ACC112 (cell line): Measurements from ENCODE around the gene GRIK1.
A peak's percentile ranks its signal among the peaks of the same experiment; 100 is the strongest.
"Not testable (repeated sequence)": the region's sequence is repeated elsewhere in the genome, so short reads cannot be mapped to it uniquely, and the experiment has no call there.

Source experiments
- H2AFZ ChIP-seq: fragments of 200-600 bp; sonication (generic); one replicate; pipeline ENCODE4 v1.6.0; 2017; ENCODE audit warnings: antibody characterized with exemption, low read length; ENCODE audit not compliant: unreplicated experiment
- H3K27ac ChIP-seq: fragments of 200-600 bp; sonication (generic); 2 replicates; pipeline ENCODE4 v1.5.1; 2014; ENCODE audit warnings: low read depth, mild to moderate bottlenecking, antibody characterized with exemption, low read length, moderate library complexity
- H3K27me3 ChIP-seq: fragments of 200-600 bp; sonication (generic); 2 replicates; pipeline ENCODE4 v1.6.1; 2014; ENCODE audit warnings: mild to moderate bottlenecking, antibody characterized with exemption, low read length, moderate library complexity, mixed read lengths; ENCODE audit not compliant: insufficient read depth
- H3K36me3 ChIP-seq: fragments of 200-600 bp; sonication (generic); 2 replicates; pipeline ENCODE4 v1.6.1; 2016; ENCODE audit warnings: mild to moderate bottlenecking, antibody characterized with exemption, low read length, moderate library complexity, mixed read lengths; ENCODE audit not compliant: insufficient read depth
- H3K4me1 ChIP-seq: fragments of 200-600 bp; sonication (generic); one replicate; pipeline ENCODE4 v1.6.1; 2016; ENCODE audit warnings: low read length, mixed read lengths; ENCODE audit not compliant: insufficient read depth, unreplicated experiment, control insufficient read depth
- H3K4me3 ChIP-seq: fragments of 200-600 bp; sonication (generic); 2 replicates; pipeline ENCODE4 v1.5.1; 2014; ENCODE audit warnings: mild to moderate bottlenecking, low read depth, low read length
- H3K79me2 ChIP-seq: fragments of 200-600 bp; sonication (generic); one replicate; pipeline ENCODE4 v1.6.0; 2016; ENCODE audit warnings: low read length; ENCODE audit not compliant: control insufficient read depth, unreplicated experiment, insufficient read depth

Gene GRIK1

DNA sequence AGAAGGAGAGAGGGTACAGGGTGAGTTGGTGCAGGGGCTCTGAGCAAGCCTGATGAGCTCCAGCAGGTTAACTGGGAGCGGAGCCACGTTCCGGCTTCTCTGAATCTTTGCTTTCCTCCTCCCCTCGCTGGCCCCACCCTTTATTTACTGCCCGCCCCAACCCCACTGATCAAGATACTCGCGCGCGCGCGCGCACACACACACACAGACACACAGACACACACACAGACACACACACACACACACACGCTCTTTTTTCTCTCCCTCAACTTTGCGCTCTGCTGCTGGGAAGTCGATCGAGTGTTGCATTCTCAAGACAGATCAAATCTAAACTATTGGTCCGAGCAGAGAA lies at the start of gene GRIK1:
Gene GRIK1, minus strand, starts transcription at position 73 of the 352 bp plus-strand sequence.
- H3K27me3 ChIP-seq: peaks cover 84% of the 10 kb centered on the region
- H3K4me3 ChIP-seq: peak within 1 kb of the TSS; percentile 70
- H2AFZ ChIP-seq: peak within 1 kb of the TSS; percentile 40

DNA sequence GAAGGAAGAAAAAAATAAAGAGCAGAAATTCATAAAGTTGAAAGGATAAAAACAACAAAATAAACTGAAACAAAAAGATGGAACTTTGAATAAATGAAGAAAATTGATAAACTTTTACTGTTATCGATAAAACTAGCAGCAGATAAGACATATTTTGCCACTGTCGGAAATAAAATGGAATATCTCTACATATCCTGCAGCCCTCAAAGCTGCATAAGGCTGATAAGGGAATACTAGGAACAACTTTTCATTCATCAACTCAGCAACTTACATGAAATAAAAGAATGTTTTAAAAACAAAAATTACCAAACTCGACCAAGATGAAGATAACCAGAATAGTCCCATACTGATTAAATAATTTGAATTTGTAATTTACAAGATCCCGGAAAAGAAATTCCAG lies 48.0 kb upstream of the GRIK1 start:
- Histone ChIP-seq H3K27ac (no peak overlapping the region), H3K4me3 (no peak overlapping the region)

More for the DNA sequence above, at the start of gene GRIK1:
- no peaks in the 10 kb centered on the region for H3K4me1 ChIP-seq
- H3K79me2 ChIP-seq: no peaks in the 10 kb centered on the region
- no peaks in the 10 kb centered on the region for H3K36me3 ChIP-seq
- no peak within 1 kb of the TSS for H3K27ac ChIP-seq

DNA sequence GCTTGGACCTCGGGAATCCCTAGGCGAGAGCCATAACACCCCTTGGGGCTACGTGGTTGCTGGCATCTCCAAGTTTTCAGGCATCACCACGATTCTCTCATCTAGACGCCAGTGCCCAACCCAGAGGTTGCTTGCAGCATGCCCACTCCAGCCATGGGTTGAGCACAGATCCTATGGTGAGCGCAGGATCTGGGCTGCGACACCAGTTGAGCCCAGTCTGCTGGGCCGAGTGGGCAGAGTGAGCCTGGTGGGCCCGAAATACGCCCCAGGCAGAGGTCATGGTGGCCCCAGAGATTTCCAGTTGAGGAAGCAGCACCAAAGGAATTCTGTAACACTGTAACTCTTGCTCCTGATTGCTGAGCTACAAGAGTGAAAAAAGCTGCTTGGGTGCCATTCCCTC lies 46.1 kb upstream of the GRIK1 start:
- Histone ChIP-seq H3K4me3 (no peak overlapping the region), H3K27ac (no peak overlapping the region), H2AFZ (no peak overlapping the region), H3K36me3 (no peaks in the 10 kb centered on the region), H3K27me3 (peaks cover 20% of the 10 kb centered on the region; the same call in 1 of the 2 replicates), H3K79me2 (no peaks in the 10 kb centered on the region), H3K4me1 (no peaks in the 10 kb centered on the region)

More for the DNA sequence above, 48.0 kb upstream of the GRIK1 start:
- peaks cover 17% of the 10 kb centered on the region; the same call in 1 of the 2 replicates for H3K27me3 ChIP-seq
- H3K79me2 ChIP-seq: no peaks in the 10 kb centered on the region
- no peak overlapping the region for H2AFZ ChIP-seq
- no peaks in the 10 kb centered on the region for H3K4me1 ChIP-seq
- no peaks in the 10 kb centered on the region for H3K36me3 ChIP-seq

DNA sequence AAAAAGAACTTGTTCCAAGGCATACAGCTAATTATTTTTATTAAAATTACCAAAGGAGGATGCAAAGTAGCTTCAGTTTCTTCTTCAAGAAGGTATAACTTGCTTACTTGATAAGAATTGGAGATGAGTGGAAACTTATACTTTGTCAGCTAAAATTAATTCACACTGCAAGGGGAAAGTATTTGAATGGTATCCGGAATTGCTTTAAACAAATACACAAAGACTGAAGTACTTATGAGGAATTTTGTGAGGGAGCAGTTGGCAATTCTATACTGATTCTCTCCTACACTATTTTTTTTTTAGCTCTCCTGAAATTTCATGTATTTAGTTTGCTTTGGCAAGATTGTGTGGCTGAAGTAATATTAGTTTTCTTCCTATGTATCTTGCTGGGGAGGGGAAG lies 39.2 kb upstream of the GRIK1 start:
- no peak overlapping the region for H3K27ac ChIP-seq
- no peak overlapping the region for H2AFZ ChIP-seq

DNA sequence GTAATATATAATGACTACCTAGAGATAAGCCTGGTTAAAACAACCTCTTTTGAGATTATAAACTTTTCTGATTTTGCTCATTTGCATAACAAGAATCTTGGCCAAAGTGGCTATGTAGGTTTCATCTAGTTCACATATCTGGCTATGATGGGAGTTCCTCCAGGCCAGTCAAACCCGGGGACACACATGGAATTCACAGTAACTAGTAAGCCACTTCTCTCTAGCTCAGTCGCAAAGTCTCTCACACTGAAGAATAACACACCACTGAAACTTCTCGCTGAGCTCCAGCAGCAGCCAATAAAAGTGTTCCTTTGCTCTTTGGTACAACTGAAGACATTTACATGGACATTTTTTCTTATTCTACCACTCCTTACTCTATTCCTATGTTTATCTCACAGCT lies 36.0 kb upstream of the GRIK1 start:
- H3K36me3 ChIP-seq: no peaks in the 10 kb centered on the region
- no peaks in the 10 kb centered on the region for H3K79me2 ChIP-seq
- H3K4me3 ChIP-seq: no peak overlapping the region
- H2AFZ ChIP-seq: no peak overlapping the region
- no peaks in the 10 kb centered on the region for H3K4me1 ChIP-seq
- H3K27ac ChIP-seq: no peak overlapping the region
- H3K27me3 ChIP-seq: peaks cover 21% of the 10 kb centered on the region

More for the DNA sequence above, 39.2 kb upstream of the GRIK1 start:
- Histone ChIP-seq H3K4me1 (no peaks in the 10 kb centered on the region), H3K27me3 (peaks cover 26% of the 10 kb centered on the region), H3K36me3 (no peaks in the 10 kb centered on the region), H3K79me2 (no peaks in the 10 kb centered on the region), H3K4me3 (no peak overlapping the region)

DNA sequence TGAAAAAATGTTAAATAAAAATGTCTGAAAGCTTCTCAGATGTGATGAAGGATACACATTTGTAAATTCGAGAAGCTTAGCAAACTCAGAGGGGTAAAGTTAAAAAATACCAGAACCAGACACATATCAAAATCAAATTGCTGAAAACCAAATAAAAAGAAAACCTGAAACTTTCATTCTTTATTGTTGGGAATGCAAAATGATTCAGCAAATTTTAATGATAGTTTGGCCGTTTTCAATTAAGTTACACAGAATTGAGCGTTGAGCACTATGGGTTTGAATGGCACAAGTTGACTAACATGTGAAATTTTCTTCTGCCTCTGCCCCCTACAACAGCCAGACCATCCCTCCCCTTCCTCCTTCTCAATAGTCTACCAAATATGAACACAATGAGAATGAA lies 33.5 kb upstream of the GRIK1 start:
- peaks cover 17% of the 10 kb centered on the region; the same call in 1 of the 2 replicates for H3K27me3 ChIP-seq
- no peak overlapping the region for H3K4me3 ChIP-seq
- no peaks in the 10 kb centered on the region for H3K4me1 ChIP-seq
- no peaks in the 10 kb centered on the region for H3K79me2 ChIP-seq
- H2AFZ ChIP-seq: no peak overlapping the region
- no peaks in the 10 kb centered on the region for H3K36me3 ChIP-seq
- no peak overlapping the region for H3K27ac ChIP-seq

DNA sequence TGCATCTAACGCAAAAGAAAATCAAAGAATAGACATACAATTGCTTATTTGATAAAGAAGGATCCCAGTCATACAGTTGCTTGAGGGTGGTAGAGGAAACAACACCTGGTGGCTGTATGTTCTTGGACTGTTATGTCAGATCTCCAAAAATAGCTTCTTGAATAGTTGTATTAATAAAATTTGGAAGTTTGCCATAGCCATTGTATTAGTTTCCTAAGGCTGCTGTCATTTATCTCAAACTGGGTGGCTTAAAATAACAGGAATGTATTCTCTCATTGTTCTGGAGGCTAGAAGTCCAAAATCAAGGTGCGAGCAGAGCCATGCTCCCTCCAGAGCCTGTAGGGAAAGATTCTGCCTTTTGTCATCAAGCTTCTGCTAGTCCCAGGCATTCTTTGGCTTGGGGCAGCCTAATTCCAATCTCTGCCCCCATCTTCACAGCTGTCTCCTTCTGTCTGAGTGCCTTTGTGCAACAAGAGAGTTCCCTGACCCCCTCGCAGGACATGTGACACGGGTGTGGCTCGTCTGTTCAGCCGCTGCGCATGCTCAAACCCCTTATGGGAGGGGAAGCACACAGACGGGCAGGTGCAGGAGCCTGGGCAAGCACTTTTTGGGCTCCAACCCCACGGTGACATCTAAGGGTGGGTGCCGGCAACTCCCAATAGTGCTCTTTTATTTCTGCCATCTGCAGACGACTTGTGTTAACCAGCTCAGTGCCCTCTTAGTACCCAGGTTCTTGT lies 21.7 kb upstream of the GRIK1 start:
- H3K27me3 ChIP-seq: peaks cover 51% of the 10 kb centered on the region
- H3K4me3 ChIP-seq: no peak overlapping the region
- no peaks in the 10 kb centered on the region for H3K4me1 ChIP-seq
- no peaks in the 10 kb centered on the region for H3K79me2 ChIP-seq
- no peaks in the 10 kb centered on the region for H3K36me3 ChIP-seq
- no peak overlapping the region for H3K27ac ChIP-seq
- no peak overlapping the region for H2AFZ ChIP-seq

DNA sequence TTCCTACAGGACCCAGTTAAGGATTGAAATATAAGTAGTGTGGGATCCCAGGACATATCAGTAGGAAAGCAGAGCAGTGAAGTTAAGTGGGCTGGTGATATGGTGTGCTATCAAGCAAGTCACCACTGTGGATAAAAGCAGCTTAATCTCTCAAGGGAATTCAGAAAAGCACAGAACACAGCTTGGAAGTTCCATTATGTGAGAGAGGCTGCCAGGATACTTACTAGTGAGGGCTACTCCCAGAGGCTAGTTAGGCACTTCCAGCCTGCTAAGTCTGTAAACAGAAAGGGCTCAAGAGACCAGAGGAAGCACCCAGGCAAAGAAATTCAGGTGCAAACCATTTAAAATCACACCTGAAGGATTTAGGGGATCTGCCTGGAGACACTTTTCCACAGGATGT lies 18.8 kb upstream of the GRIK1 start:
- no peak overlapping the region for H2AFZ ChIP-seq
- H3K4me1 ChIP-seq: no peaks in the 10 kb centered on the region
- H3K36me3 ChIP-seq: no peaks in the 10 kb centered on the region
- H3K27me3 ChIP-seq: peaks cover 45% of the 10 kb centered on the region
- no peak overlapping the region for H3K27ac ChIP-seq
- H3K4me3 ChIP-seq: no peak overlapping the region
- no peaks in the 10 kb centered on the region for H3K79me2 ChIP-seq

DNA sequence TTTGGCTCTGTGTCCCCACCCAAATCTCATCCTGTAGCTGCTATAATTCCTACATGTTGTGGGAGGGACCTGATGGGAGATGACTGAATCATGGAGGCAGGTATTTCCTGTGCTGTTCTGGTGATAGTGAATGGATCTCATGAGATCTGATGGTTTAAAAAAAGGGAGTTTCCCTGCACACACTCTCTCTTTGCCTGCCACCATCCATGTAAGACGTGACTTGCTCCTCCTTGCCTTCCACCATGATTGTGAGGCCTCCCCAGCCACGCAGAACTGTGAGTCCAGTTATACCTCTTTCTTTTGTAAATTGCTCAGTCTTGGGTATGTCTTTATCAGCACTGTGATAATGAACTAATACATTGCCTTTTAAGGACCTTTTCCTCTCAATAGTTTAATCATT lies 18.2 kb upstream of the GRIK1 start:
- not testable (repeated sequence) for H3K27ac ChIP-seq, H3K79me2 ChIP-seq, H3K4me1 ChIP-seq, H3K4me3 ChIP-seq, H2AFZ ChIP-seq, H3K36me3 ChIP-seq
- peaks cover 42% of the 10 kb centered on the region for H3K27me3 ChIP-seq

DNA sequence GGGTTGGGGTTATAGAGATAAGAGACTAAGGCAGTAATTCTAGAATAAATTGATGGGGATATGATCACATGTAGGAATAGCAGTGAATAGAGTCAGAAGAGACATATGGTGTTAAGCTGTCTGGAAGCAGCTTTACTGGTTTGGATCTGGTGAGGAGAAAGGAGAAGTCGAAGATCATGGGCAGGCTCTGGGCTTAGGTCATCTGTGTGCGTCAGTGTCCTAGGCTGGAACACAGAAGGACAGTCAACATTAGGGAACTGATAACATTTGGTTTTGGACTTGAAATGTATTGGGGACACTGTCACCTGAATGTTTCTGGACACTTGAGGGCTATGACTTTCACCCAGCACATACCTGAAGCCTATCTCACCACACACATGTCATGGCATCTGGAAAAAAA lies 13.9 kb upstream of the GRIK1 start:
- no peaks in the 10 kb centered on the region for H3K79me2 ChIP-seq

DNA sequence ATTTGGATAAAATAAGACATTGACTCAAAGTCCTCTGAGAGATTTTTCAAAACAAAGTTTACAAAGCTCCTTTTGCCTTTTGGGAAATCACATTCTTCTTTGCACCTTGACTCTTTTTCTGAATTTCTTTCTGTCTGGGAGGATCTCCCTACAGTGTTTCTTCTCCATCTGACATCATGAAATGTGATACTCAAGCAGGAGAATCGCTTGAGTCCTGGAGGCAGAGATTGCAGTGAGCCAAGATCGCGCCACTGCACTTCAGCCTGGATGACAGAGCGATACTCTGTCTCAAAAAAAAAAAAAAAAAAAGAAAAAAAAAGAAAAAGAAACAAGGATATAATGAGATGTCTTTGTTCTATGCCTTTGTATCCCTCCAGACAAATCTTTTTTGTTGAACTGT lies 13.3 kb upstream of the GRIK1 start:
- Histone ChIP-seq H3K4me3 (no peak overlapping the region), H3K27ac (no peak overlapping the region), H3K27me3 (peaks cover 51% of the 10 kb centered on the region), H2AFZ (no peak overlapping the region), H3K4me1 (no peaks in the 10 kb centered on the region), H3K79me2 (no peaks in the 10 kb centered on the region), H3K36me3 (no peaks in the 10 kb centered on the region)

More for the DNA sequence above, 13.9 kb upstream of the GRIK1 start:
- Histone ChIP-seq H3K27me3 (peaks cover 46% of the 10 kb centered on the region), H3K4me1 (no peaks in the 10 kb centered on the region), H3K27ac (no peak overlapping the region), H3K4me3 (no peak overlapping the region), H3K36me3 (no peaks in the 10 kb centered on the region), H2AFZ (no peak overlapping the region)
